Karpas-422 (cell line): ENCODE data around the gene ATP10B. TPM values are rescaled to one million over a fixed set of nuclear protein-coding genes. Genes with fewer than 3 reads are reported as not detected.

Source experiments
- DNase-seq: peaks from one replicate; pipeline ENCODE4 v3.0.0-alpha.2; 2015
- H2AFZ ChIP-seq: fragments of 200-600 bp; sonication (generic); 2 replicates; pipeline ENCODE4 v1.6.1; 2014; ENCODE audit warnings: antibody characterized with exemption, low read length, mixed read lengths
- H3K27ac ChIP-seq: fragments of 200-600 bp; sonication (generic); 2 replicates; pipeline ENCODE4 v1.5.1; 2014; ENCODE audit warnings: mild to moderate bottlenecking, low read length, moderate library complexity
- H3K27me3 ChIP-seq: fragments of 200-600 bp; sonication (generic); 2 replicates; pipeline ENCODE4 v1.6.1; 2014; ENCODE audit warnings: low read length, mixed read lengths
- H3K36me3 ChIP-seq: fragments of 200-600 bp; sonication (generic); 2 replicates; pipeline ENCODE4 v1.6.1; 2014; ENCODE audit warnings: low read length, mixed read lengths; ENCODE audit not compliant: insufficient read depth
- H3K4me1 ChIP-seq: fragments of 200-600 bp; sonication (generic); 2 replicates; pipeline ENCODE4 v1.6.1; 2014; ENCODE audit warnings: mild to moderate bottlenecking, low read length, mixed read lengths
- H3K4me2 ChIP-seq: fragments of 200-600 bp; sonication (generic); 2 replicates; pipeline ENCODE4 v1.6.1; 2014; ENCODE audit warnings: low read length, low read depth, mild to moderate bottlenecking; ENCODE audit not compliant: poor library complexity, severe bottlenecking
- H3K4me3 ChIP-seq: fragments of 200-600 bp; sonication (generic); 2 replicates; pipeline ENCODE4 v1.5.1; 2014; ENCODE audit warnings: mild to moderate bottlenecking, antibody characterized with exemption, low read length, mixed read lengths
- H3K79me2 ChIP-seq: fragments of 200-600 bp; sonication (generic); 2 replicates; pipeline ENCODE4 v1.6.1; 2014; ENCODE audit warnings: mild to moderate bottlenecking, low read length, mixed read lengths
- H3K9ac ChIP-seq: fragments of 200-600 bp; sonication (generic); 2 replicates; pipeline ENCODE4 v1.6.0; 2014; ENCODE audit warnings: low read length
- H3K9me2 ChIP-seq: fragments of 200-600 bp; sonication (generic), shearing (Covaris generic); replicated peaks from 2 replicates; pipeline ENCODE4 v1.6.0; 2014; ENCODE audit warnings: mild to moderate bottlenecking, low read length, moderate library complexity; ENCODE audit not compliant: insufficient read depth
- H3K9me3 ChIP-seq: fragments of 300-700, 200-600 bp; sonication (generic); 2 replicates; pipeline ENCODE4 v1.6.1; 2014; ENCODE audit warnings: low read length, mixed read lengths
- H4K20me1 ChIP-seq: fragments of 200-600 bp; sonication (generic); 2 replicates; pipeline ENCODE4 v1.6.1; 2014; ENCODE audit warnings: mild to moderate bottlenecking, antibody characterized with exemption, low read length, low read depth; ENCODE audit not compliant: insufficient read depth
- total RNA-seq: library from RNA; depleted of rRNA; stranded (reverse); fragments of >200 nt; shearing (Covaris generic); gene quantifications from 2 replicates; pipeline ENCODE4 v1.2.3, GENCODE V29; 2014; ENCODE audit warnings: low replicate concordance

Gene ATP10B
- total RNA-seq, 1 experiment from 2014 or later: not detected

DNA sequence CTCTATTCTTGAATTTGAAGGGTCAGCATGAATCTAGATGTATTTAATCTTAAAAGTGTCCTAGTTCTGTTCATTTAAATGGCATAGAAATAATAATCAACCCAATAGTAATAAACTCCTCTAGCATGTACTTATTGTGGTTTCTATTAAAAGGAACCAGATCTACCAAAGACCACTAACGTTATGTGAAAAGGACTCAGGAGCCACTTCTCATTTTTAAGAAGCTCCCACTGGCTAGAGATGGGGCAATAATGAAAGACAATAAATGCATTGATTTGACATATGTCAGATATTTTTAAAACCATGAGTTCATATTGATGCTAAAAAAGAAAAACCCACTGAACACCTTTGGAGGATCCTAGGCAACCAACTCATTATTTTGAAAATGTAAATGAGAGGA, 191.9 kb downstream of the ATP10B start:
- H3K4me2 ChIP-seq: no peak overlapping the region
- H3K9ac ChIP-seq: no peak overlapping the region
- H3K9me2 ChIP-seq: no peaks in the 10 kb centered on the region
- no peaks in the 10 kb centered on the region for H4K20me1 ChIP-seq
- H3K79me2 ChIP-seq: no peaks in the 10 kb centered on the region
- no peak overlapping the region for H3K4me3 ChIP-seq
- H3K36me3 ChIP-seq: no peaks in the 10 kb centered on the region
- H3K27me3 ChIP-seq: no peaks in the 10 kb centered on the region
- H2AFZ ChIP-seq: no peak overlapping the region
- no peak overlapping the region for H3K27ac ChIP-seq
- DNase-seq: no peak
- H3K4me1 ChIP-seq: peaks cover 3% of the 10 kb centered on the region
- no peaks in the 10 kb centered on the region for H3K9me3 ChIP-seq

DNA sequence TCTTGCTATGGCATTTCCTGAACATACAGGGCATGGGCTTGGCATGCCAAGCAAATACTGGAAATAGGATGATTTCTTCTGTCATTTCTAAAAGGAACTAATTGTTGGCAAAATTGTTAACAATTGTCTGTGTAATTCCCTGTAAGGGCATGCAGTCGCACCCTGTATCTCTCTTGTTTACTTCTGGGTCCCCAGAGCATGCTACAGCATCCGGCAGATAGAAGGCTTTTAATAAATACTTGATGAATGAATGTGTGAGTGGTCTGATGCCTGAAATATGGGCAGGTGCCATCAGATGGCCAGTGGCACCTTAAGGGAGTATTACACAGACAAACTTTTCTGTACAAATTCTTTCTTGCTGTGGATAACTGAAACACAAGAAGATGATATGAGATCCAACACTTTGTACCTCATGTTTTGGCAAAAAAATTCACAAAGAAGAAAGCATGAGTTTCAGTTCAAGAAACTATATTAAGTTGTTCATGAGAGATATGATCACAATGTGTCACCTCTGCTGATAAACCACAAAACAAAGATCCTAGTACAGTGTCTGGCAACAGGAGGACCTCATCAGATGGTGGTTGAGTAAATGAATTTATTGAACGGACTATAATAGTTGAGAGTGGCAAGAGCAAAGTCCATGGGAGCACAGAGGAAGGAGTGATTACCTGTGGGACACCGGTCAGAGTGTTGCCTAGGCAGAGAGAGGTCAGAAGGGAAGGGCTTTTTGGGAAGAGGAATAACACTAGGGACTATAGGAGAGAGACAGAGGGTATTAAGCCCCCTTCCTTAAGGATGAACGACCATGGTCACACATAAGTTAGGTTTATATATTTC, 194.2 kb downstream of the ATP10B start:
- no peak overlapping the region for H3K9ac ChIP-seq
- H3K27ac ChIP-seq: no peak overlapping the region
- no peaks in the 10 kb centered on the region for H3K9me2 ChIP-seq
- no peaks in the 10 kb centered on the region for H3K9me3 ChIP-seq
- H3K4me2 ChIP-seq: no peak overlapping the region
- no peaks in the 10 kb centered on the region for H3K27me3 ChIP-seq
- no peak for DNase-seq
- H3K4me1 ChIP-seq: no peaks in the 10 kb centered on the region
- no peak overlapping the region for H3K4me3 ChIP-seq
- H4K20me1 ChIP-seq: no peaks in the 10 kb centered on the region
- no peaks in the 10 kb centered on the region for H3K79me2 ChIP-seq
- H2AFZ ChIP-seq: no peak overlapping the region
- no peaks in the 10 kb centered on the region for H3K36me3 ChIP-seq

DNA sequence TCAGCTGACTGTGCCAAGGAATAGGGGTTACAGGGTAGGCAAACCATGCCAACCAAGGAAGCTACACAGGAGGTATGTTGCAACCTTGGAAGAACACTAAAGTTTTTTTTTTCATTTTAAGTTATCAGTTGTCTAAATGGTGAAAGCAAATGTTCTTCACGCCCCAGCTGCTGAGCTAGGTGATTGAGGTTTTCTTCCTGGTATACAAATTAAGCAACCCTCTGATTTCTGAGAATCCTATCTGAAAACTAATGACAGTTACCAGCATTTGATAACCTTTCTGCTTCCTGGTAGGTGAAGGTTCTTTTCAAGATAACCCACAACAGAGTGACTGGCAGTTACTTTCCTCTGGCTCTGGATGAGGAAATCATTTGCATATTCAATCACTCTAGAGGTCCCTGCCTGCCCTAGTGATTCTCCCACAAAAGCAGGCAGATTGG, 194.9 kb downstream of the ATP10B start:
- Histone ChIP-seq H3K4me1 (no peaks in the 10 kb centered on the region), H3K9ac (no peak overlapping the region), H3K27ac (no peak overlapping the region), H3K9me3 (no peaks in the 10 kb centered on the region), H4K20me1 (no peaks in the 10 kb centered on the region), H2AFZ (no peak overlapping the region), H3K9me2 (no peaks in the 10 kb centered on the region), H3K27me3 (no peaks in the 10 kb centered on the region), H3K36me3 (no peaks in the 10 kb centered on the region), H3K79me2 (no peaks in the 10 kb centered on the region), H3K4me3 (no peak overlapping the region), H3K4me2 (no peak overlapping the region)
- DNase-seq: no peak

DNA sequence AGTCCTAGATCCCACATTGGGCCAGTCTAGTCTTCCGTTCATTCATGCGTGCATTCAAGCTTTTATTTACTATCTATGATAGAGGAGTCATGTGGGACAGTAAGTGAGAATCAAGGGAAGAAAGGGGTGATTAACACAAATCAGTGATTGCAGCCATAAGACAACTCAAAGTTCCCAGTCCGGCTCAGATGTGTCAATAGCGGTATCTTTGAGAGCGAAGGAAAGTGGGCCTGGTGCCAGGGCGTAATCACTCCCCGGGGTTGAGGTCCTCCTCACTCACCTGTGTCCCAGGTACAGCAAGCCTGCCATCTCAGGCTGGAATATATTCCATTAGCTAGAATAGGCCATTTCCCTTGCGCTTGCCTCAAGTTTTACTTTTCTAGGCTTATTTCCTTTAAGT, 196.3 kb downstream of the ATP10B start:
- no peak overlapping the region for H3K4me3 ChIP-seq
- no peak overlapping the region for H3K4me2 ChIP-seq
- no peak overlapping the region for H3K9ac ChIP-seq
- no peaks in the 10 kb centered on the region for H3K9me3 ChIP-seq
- no peaks in the 10 kb centered on the region for H4K20me1 ChIP-seq
- no peaks in the 10 kb centered on the region for H3K9me2 ChIP-seq
- H3K36me3 ChIP-seq: no peaks in the 10 kb centered on the region
- no peak overlapping the region for H2AFZ ChIP-seq
- no peaks in the 10 kb centered on the region for H3K79me2 ChIP-seq
- no peak overlapping the region for H3K27ac ChIP-seq
- no peak for DNase-seq
- no peaks in the 10 kb centered on the region for H3K4me1 ChIP-seq
- H3K27me3 ChIP-seq: no peaks in the 10 kb centered on the region

DNA sequence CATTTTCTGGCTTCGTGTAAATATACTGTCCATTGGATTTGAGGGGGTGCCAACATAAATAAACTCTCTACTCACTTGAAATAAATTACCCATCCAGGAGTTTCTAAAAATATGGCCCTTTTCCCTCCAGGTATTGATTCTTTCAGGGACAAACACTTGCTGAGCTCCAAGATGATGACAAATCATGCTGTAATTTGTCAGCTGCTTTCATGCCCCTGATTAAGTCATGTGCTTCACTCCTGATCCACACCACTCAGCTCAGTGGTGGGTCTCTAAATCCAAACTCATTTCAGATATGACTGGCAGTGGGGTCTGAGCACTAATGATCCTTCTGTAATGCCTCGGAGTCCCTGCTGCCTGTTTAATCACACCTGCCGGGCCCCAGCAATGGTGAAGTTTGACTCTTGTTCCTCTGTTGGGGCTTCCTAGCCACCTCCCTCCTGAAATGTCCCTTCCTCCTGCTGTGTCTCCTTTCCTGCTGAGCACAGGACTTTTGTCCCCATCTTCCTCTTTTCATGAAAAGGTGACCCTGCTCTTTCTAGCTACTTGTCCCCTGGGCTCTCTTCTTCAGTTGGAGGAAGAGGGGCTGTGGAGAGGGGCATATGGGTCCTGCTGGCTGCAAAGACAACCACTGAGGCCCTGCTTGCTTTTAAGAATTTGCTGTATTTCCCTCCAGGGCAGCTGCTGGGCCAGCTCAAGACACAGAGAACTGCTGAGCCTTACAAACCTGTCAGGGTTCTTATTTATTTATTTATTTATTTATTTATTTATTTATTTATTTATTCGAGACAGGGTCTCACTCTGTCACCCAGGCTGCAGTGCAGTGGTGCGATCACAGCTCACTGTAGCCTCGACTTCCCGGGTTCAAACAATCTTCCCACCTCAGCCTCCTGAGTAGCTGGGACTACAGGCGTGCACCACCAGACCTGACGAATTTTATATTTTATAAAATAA, 200.0 kb downstream of the ATP10B start:
- Histone ChIP-seq H3K27ac (no peak overlapping the region), H3K9me3 (no peaks in the 10 kb centered on the region), H3K79me2 (no peaks in the 10 kb centered on the region), H3K4me2 (no peak overlapping the region), H4K20me1 (no peaks in the 10 kb centered on the region), H3K36me3 (no peaks in the 10 kb centered on the region), H3K4me1 (no peaks in the 10 kb centered on the region), H3K9me2 (no peaks in the 10 kb centered on the region), H2AFZ (no peak overlapping the region), H3K9ac (no peak overlapping the region), H3K27me3 (no peaks in the 10 kb centered on the region), H3K4me3 (no peak overlapping the region)
- DNase-seq: no peak

DNA sequence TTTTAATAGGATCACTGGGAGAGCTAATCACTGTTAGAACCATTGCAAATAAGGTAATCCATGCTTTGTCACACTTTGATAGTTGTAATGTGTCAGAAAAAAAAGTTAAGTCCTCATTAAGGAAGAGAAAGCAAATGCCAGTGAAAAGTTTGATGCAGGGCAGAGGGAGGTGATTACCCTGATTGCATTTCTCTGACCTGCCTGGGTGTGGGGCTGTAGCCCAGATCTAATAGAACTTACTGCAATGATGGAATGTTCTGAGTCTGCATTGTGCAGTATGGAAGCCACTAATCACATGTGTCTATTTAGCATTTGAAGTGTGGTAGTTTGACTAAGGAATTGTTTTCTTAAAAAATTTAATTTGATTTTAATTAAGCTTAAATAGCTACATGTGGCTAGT, 202.7 kb downstream of the ATP10B start:
- no peak overlapping the region for H3K4me3 ChIP-seq
- DNase-seq: peak; percentile 57

DNA sequence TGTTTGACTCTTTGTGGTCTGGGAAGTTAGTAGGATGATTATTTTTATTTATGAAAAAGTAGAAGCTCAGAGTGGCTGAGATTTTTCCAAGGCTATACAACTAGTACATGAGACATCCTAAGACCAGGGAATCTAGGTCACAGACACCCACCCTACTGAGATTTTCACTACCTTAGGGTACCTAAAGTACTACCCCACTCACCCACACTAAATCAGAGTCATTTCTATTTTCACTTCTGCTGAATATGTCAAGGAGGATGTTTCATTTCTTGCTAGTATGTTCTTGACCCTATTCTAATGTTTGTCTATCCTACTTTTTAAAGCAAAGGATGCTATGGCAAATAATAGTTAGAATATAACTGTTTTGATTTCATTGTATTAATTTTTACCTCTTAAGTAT, 206.0 kb downstream of the ATP10B start:
- Histone ChIP-seq H3K27me3 (no peaks in the 10 kb centered on the region), H4K20me1 (no peaks in the 10 kb centered on the region), H3K27ac (no peak overlapping the region), H2AFZ (no peak overlapping the region), H3K9me2 (no peaks in the 10 kb centered on the region), H3K4me2 (no peak overlapping the region), H3K36me3 (no peaks in the 10 kb centered on the region), H3K4me3 (no peak overlapping the region), H3K9ac (no peak overlapping the region), H3K4me1 (no peaks in the 10 kb centered on the region), H3K9me3 (no peaks in the 10 kb centered on the region), H3K79me2 (no peaks in the 10 kb centered on the region)
- DNase-seq: no peak

More for the DNA sequence above, 202.7 kb downstream of the ATP10B start:
- Histone ChIP-seq H3K36me3 (no peaks in the 10 kb centered on the region), H3K9me3 (no peaks in the 10 kb centered on the region), H3K27ac (no peak overlapping the region), H2AFZ (no peak overlapping the region), H3K4me2 (no peak overlapping the region), H3K9me2 (no peaks in the 10 kb centered on the region), H3K27me3 (no peaks in the 10 kb centered on the region), H3K79me2 (no peaks in the 10 kb centered on the region), H3K9ac (no peak overlapping the region), H3K4me1 (no peaks in the 10 kb centered on the region), H4K20me1 (no peaks in the 10 kb centered on the region)

DNA sequence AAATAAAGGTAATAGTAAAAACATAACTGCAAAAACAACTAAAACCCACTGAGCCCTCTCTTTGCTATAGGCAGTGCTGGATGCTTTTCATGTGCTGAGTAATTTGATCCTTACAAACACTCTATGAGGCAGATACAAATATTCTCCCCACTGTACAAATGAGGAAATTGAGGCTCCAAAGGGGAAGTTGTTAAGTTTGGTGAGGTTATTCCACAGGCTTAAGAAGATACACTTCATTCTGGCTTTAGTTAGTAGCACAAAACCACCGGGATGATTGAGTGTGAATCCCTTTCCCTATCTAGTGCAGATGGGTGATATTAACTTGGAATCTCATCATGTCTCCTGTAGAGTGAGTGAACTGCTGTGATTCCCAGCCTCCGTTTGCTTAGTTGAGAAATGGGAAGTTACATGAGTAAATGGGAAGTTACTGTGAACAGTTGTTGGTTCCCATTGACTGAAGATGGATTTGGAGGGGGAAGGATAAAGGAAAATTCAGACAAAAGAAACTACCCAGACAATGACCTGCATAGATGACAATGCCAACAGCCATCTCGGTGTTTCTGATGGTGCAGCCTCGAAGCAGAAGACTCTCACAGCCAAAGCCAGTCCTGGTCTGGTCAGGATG, 208.3 kb downstream of the ATP10B start:
- no peaks in the 10 kb centered on the region for H3K9me3 ChIP-seq
- H3K36me3 ChIP-seq: no peaks in the 10 kb centered on the region
- H3K9ac ChIP-seq: no peak overlapping the region
- no peaks in the 10 kb centered on the region for H3K27me3 ChIP-seq
- H3K9me2 ChIP-seq: no peaks in the 10 kb centered on the region
- no peaks in the 10 kb centered on the region for H3K79me2 ChIP-seq
- no peaks in the 10 kb centered on the region for H4K20me1 ChIP-seq
- no peak for DNase-seq
- H3K4me2 ChIP-seq: no peak overlapping the region
- H3K27ac ChIP-seq: no peak overlapping the region
- no peaks in the 10 kb centered on the region for H3K4me1 ChIP-seq
- H2AFZ ChIP-seq: no peak overlapping the region
- H3K4me3 ChIP-seq: no peak overlapping the region
